NCI-H128 (cell line): ENCODE results near the gene MED13.
"Not testable (repeated sequence)": the region's sequence is repeated elsewhere in the genome, so short reads cannot be mapped to it uniquely, and the experiment has no call there.

Experiments used
- DNase-seq: peaks from one replicate; lab custom pipeline; 2025; ENCODE audit not compliant: unreplicated experiment; lab: John Stamatoyannopoulos, UW

The MED13 gene

GRCh38 chr17:61927208-61928100 lies 137.6 kb downstream of the MED13 start, which contains the start of gene INTS2:
Gene INTS2, minus strand, starts transcription at chr17:61927982. Its CDS starts 1,338 bp downstream, at chr17:61926644.
- peak; percentile 62 for DNase-seq

- no peak for DNase-seq
Observed at GRCh38 chr17:61926826-61927207, 138.3 kb downstream of the MED13 start.

- not testable (repeated sequence) for DNase-seq
Observed at GRCh38 chr17:61915162-61915561, 149.9 kb downstream of the MED13 start.

GRCh38 chr17:61908292-61909037 lies 156.6 kb downstream of the MED13 start:
- no peak for DNase-seq

GRCh38 chr17:61907361-61907760 lies 157.7 kb downstream of the MED13 start:
- no peak for DNase-seq

GRCh38 chr17:61904094-61904710 lies 160.9 kb downstream of the MED13 start:
- no peak for DNase-seq

- no peak for DNase-seq
Observed at GRCh38 chr17:61903251-61903650, 161.8 kb downstream of the MED13 start.

- no peak for DNase-seq
Observed at GRCh38 chr17:61897548-61898180, 167.4 kb downstream of the MED13 start.

GRCh38 chr17:61895391-61895790 lies 169.7 kb downstream of the MED13 start:
- DNase-seq, result no peak

GRCh38 chr17:61894310-61894709 lies 170.8 kb downstream of the MED13 start:
- DNase-seq, result not testable (repeated sequence)
